HG03378 (cell line): Measurements from ENCODE around the gene PSAP.

Source experiments
- ATAC-seq: cut with Tn5 transposase; IDR thresholded peaks from one replicate; pipeline ENCODE4 v1.9.1; 2021; ENCODE audit warnings: mild to moderate bottlenecking, moderate library complexity; ENCODE audit not compliant: unreplicated experiment

PSAP gene

GRCh38 chr10:71770255-71770654 is 80.8 kb downstream of the PSAP start:
- ATAC-seq, result no peak

- ATAC-seq, result peak; percentile 20
Measured at GRCh38 chr10:71769279-71769823, 81.7 kb downstream of the PSAP start.

GRCh38 chr10:71767420-71768035 is 83.5 kb downstream of the PSAP start:
- no peak for ATAC-seq

GRCh38 chr10:71766717-71767419 is 84.2 kb downstream of the PSAP start:
- no peak for ATAC-seq
